ENCODE measurements around the gene TACR1. TPM values are rescaled to one million over a fixed set of nuclear protein-coding genes. Genes with fewer than 3 reads are reported as not detected.

The TACR1 gene
- total and polyA plus RNA-seq, 2 of the 13 experiments (the other 11 are each of a cell fraction or from before 2014, with no cell fraction given), result not detected

DNA sequence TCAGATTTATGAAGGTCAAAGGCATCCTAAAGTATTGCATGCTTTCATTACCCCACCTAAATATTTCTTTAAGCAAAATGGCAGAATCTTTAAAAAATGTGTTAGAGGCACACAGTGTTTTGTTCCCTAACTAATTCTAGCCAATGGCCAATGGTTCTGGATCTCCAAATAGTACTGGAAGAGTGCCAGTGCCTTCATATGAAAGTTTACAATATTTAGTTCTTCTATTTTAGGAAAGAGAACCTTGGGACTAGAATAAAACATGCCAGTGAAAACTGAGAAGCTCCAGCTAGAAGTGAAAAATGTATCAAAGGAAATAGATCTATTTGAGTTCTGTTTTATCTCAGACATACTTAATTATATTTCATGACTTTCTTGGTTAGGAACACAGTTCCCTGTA is 37.1 kb downstream of the TACR1 start:
- H4K20me1 ChIP-seq (ENCODE audit: insufficient read depth, low read length), result no peaks in the 10 kb centered on the region
- in situ Hi-C loops (cut with HindIII; ENCODE audit: extremely low pct_ligation_motif_present, low pct_unique_long_range_greater_than_20kb), result no loop called here
- H3K4me2 ChIP-seq (ENCODE audit: low read depth, low read length), result no peak overlapping the region
- no peaks in the 10 kb centered on the region for H3K36me3 ChIP-seq (replicated peaks in 1 of 2; ENCODE audit: control insufficient read depth in 1 of 2, insufficient read depth in 2 of 2, low read length in 2 of 2)
- no peaks in the 10 kb centered on the region for H3K9me3 ChIP-seq (ENCODE audit: low read length)
- no peak overlapping the region for H3K9ac ChIP-seq (ENCODE audit: insufficient read depth, low read depth, low read length)
- POLR2A ChIA-PET, result no interaction called here
- CTCF ChIA-PET (ENCODE audit: low intra/inter-chr PET ratio, low total read pairs), result no interaction called here
- no peak overlapping the region for H3K27ac ChIP-seq (ENCODE audit: extremely low read length, insufficient read depth, low read length)
- H3K4me3 ChIP-seq (replicated peaks in 1 of 3; ENCODE audit: insufficient read depth in 1 of 3, low read depth in 2 of 3, low read length in 3 of 3), result no peak overlapping the region
- no peak for ATAC-seq
- no TSS peak for BruUV-seq (replicated peaks)
- no peaks in the 10 kb centered on the region for H3K4me1 ChIP-seq (ENCODE audit: insufficient read depth, low read length)
- no peaks in the 10 kb centered on the region for H3K27me3 ChIP-seq (ENCODE audit: control insufficient read depth in 1 of 2, insufficient read depth in 2 of 2, low read length in 2 of 2)
- no peak for DNase-seq (ENCODE audit: low spot score)
- H2AFZ ChIP-seq (ENCODE audit: low read length), result no peak overlapping the region
- no peak for FAIRE-seq
- intact Hi-C loops (cut with micrococcal nuclease; ENCODE audit: unreplicated experiment), result no loop called here
- H3K79me2 ChIP-seq (ENCODE audit: insufficient read depth, low read length), result no peaks in the 10 kb centered on the region
- no peak for TF ChIP-seq RFXANK (CRISPR knock-in tag; IDR thresholded peaks at IDR 0.05)
- TF ChIP-seq, protein P1, sequence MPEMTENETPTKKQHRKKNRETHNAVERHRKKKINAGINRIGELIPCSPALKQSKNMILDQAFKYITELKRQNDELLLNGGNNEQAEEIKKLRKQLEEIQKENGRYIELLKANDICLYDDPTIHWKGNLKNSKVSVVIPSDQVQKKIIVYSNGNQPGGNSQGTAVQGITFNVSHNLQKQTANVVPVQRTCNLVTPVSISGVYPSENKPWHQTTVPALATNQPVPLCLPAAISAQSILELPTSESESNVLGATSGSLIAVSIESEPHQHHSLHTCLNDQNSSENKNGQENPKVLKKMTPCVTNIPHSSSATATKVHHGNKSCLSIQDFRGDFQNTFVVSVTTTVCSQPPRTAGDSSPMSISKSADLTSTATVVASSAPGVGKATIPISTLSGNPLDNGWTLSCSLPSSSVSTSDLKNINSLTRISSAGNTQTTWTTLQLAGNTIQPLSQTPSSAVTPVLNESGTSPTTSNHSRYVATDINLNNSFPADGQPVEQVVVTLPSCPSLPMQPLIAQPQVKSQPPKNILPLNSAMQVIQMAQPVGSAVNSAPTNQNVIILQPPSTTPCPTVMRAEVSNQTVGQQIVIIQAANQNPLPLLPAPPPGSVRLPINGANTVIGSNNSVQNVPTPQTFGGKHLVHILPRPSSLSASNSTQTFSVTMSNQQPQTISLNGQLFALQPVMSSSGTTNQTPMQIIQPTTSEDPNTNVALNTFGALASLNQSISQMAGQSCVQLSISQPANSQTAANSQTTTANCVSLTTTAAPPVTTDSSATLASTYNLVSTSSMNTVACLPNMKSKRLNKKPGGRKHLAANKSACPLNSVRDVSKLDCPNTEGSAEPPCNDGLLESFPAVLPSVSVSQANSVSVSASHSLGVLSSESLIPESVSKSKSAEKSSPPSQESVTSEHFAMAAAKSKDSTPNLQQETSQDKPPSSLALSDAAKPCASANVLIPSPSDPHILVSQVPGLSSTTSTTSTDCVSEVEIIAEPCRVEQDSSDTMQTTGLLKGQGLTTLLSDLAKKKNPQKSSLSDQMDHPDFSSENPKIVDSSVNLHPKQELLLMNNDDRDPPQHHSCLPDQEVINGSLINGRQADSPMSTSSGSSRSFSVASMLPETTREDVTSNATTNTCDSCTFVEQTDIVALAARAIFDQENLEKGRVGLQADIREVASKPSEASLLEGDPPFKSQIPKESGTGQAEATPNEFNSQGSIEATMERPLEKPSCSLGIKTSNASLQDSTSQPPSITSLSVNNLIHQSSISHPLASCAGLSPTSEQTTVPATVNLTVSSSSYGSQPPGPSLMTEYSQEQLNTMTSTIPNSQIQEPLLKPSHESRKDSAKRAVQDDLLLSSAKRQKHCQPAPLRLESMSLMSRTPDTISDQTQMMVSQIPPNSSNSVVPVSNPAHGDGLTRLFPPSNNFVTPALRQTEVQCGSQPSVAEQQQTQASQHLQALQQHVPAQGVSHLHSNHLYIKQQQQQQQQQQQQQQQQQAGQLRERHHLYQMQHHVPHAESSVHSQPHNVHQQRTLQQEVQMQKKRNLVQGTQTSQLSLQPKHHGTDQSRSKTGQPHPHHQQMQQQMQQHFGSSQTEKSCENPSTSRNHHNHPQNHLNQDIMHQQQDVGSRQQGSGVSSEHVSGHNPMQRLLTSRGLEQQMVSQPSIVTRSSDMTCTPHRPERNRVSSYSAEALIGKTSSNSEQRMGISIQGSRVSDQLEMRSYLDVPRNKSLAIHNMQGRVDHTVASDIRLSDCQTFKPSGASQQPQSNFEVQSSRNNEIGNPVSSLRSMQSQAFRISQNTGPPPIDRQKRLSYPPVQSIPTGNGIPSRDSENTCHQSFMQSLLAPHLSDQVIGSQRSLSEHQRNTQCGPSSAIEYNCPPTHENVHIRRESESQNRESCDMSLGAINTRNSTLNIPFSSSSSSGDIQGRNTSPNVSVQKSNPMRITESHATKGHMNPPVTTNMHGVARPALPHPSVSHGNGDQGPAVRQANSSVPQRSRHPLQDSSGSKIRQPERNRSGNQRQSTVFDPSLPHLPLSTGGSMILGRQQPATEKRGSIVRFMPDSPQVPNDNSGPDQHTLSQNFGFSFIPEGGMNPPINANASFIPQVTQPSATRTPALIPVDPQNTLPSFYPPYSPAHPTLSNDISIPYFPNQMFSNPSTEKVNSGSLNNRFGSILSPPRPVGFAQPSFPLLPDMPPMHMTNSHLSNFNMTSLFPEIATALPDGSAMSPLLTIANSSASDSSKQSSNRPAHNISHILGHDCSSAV (CRISPR knock-in tag; IDR thresholded peaks at IDR 0.05; ENCODE audit: borderline replicate concordance), result no peak
- TF ChIP-seq, protein P2, sequence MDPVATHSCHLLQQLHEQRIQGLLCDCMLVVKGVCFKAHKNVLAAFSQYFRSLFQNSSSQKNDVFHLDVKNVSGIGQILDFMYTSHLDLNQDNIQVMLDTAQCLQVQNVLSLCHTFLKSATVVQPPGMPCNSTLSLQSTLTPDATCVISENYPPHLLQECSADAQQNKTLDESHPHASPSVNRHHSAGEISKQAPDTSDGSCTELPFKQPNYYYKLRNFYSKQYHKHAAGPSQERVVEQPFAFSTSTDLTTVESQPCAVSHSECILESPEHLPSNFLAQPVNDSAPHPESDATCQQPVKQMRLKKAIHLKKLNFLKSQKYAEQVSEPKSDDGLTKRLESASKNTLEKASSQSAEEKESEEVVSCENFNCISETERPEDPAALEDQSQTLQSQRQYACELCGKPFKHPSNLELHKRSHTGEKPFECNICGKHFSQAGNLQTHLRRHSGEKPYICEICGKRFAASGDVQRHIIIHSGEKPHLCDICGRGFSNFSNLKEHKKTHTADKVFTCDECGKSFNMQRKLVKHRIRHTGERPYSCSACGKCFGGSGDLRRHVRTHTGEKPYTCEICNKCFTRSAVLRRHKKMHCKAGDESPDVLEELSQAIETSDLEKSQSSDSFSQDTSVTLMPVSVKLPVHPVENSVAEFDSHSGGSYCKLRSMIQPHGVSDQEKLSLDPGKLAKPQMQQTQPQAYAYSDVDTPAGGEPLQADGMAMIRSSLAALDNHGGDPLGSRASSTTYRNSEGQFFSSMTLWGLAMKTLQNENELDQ (CRISPR knock-in tag; IDR thresholded peaks at IDR 0.05; ENCODE audit: borderline replicate concordance), result no peak
- no peak for TF ChIP-seq NFKBIZ (CRISPR knock-in tag; IDR thresholded peaks at IDR 0.05)
- no peak for TF ChIP-seq ERF (CRISPR knock-in tag; IDR thresholded peaks at IDR 0.05)
- TF ChIP-seq FIP1L1 (IDR thresholded peaks at IDR 0.05; ENCODE audit: borderline replicate concordance, insufficient read depth, low read depth, low read length), result no peak
- TF ChIP-seq ZNF451 (CRISPR knock-in tag; IDR thresholded peaks at IDR 0.05), result no peak
- TF ChIP-seq, protein P3, sequence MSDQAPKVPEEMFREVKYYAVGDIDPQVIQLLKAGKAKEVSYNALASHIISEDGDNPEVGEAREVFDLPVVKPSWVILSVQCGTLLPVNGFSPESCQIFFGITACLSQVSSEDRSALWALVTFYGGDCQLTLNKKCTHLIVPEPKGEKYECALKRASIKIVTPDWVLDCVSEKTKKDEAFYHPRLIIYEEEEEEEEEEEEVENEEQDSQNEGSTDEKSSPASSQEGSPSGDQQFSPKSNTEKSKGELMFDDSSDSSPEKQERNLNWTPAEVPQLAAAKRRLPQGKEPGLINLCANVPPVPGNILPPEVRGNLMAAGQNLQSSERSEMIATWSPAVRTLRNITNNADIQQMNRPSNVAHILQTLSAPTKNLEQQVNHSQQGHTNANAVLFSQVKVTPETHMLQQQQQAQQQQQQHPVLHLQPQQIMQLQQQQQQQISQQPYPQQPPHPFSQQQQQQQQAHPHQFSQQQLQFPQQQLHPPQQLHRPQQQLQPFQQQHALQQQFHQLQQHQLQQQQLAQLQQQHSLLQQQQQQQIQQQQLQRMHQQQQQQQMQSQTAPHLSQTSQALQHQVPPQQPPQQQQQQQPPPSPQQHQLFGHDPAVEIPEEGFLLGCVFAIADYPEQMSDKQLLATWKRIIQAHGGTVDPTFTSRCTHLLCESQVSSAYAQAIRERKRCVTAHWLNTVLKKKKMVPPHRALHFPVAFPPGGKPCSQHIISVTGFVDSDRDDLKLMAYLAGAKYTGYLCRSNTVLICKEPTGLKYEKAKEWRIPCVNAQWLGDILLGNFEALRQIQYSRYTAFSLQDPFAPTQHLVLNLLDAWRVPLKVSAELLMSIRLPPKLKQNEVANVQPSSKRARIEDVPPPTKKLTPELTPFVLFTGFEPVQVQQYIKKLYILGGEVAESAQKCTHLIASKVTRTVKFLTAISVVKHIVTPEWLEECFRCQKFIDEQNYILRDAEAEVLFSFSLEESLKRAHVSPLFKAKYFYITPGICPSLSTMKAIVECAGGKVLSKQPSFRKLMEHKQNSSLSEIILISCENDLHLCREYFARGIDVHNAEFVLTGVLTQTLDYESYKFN (CRISPR knock-in tag; conservative IDR thresholded peaks at IDR 0.05), result no peak
- TF ChIP-seq, protein P4, sequence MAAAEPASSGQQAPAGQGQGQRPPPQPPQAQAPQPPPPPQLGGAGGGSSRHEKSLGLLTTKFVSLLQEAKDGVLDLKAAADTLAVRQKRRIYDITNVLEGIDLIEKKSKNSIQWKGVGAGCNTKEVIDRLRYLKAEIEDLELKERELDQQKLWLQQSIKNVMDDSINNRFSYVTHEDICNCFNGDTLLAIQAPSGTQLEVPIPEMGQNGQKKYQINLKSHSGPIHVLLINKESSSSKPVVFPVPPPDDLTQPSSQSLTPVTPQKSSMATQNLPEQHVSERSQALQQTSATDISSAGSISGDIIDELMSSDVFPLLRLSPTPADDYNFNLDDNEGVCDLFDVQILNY (CRISPR knock-in tag; conservative IDR thresholded peaks at IDR 0.05), result no peak
- no peak for TF ChIP-seq NCOA2 (CRISPR knock-in tag; IDR thresholded peaks at IDR 0.05)
